SK-N-SH (cell line): ENCODE measurements around the gene MTMR11. TPM values are rescaled to one million over a fixed set of nuclear protein-coding genes. Genes with fewer than 3 reads are reported as not detected.
"Not testable (repeated sequence)": the region's sequence is repeated elsewhere in the genome, so short reads cannot be mapped to it uniquely, and the experiment has no call there.

Experiments
- CTCF ChIA-PET: fragments of 300-600, 350-600 bp; formaldehyde crosslinking; extraction: SDS; loops from one replicate; lab custom pipeline; 2021; lab: Yijun Ruan, JAX
- POLR2A ChIA-PET: fragments of 350-600 bp; sonication (Branson Sonifier 250); formaldehyde crosslinking; extraction: SDS; loops from one replicate; lab custom pipeline; 2020; ENCODE audit warnings: antibody characterized with exemption, inconsistent platforms; lab: Yijun Ruan, JAX
- DNase-seq: peaks from one replicate; pipeline ENCODE4 v3.0.0; 2012
- H2AFZ ChIP-seq: fragments of 200-600 bp; sonication (generic); 2 replicates; pipeline ENCODE4 v1.8.1; 2016; ENCODE audit warnings: antibody characterized with exemption, mild to moderate bottlenecking, low read depth
- H3F3A ChIP-seq: fragments of 200-600 bp; sonication (generic); replicated peaks from 2 replicates; pipeline ENCODE3; 2016; ENCODE audit warnings: antibody characterized with exemption, mild to moderate bottlenecking; ENCODE audit not compliant: insufficient read depth
- H3K27ac ChIP-seq, 2 experiments: fragments of 200-500 bp in 1 of 2; fragments of 200-600 bp in 1 of 2; sonication (Bioruptor generic) in 1 of 2; sonication (generic), shearing (Covaris generic) in 1 of 2; 2 replicates each; pipeline versions ENCODE4 v1.5.1 to v1.6.1; 2014 to 2016; ENCODE audit warnings: low read depth in 2 of 2, inconsistent platforms in 1 of 2, low read length in 1 of 2, mild to moderate bottlenecking in 1 of 2, mixed read lengths in 1 of 2
- H3K27me3 ChIP-seq: fragments of 200-600 bp; sonication (generic), shearing (Covaris generic); 2 replicates; pipeline ENCODE4 v1.6.1; 2016; ENCODE audit warnings: mixed run types; ENCODE audit not compliant: insufficient read depth
- H3K36me3 ChIP-seq, 2 experiments: fragments of 200-500 bp in 1 of 2; fragments of 200-600 bp in 1 of 2; sonication (Bioruptor generic) in 1 of 2; sonication (generic) in 1 of 2; replicated peaks in 1 of 2; 2 replicates each; pipeline versions ENCODE3 to v1.5.1; 2014 to 2016; ENCODE audit warnings: low read length in 1 of 2, mild to moderate bottlenecking in 1 of 2; ENCODE audit not compliant: insufficient read depth in 2 of 2, control insufficient read depth in 1 of 2
- H3K4me1 ChIP-seq, 2 experiments: fragments of 200-500 bp in 1 of 2; fragments of 200-600 bp in 1 of 2; sonication (Bioruptor generic) in 1 of 2; sonication (generic), shearing (Covaris generic) in 1 of 2; 2 replicates each; pipeline versions ENCODE4 v1.5.1 to v1.6.1; 2014 to 2016; ENCODE audit warnings: low read depth in 1 of 2, low read length in 1 of 2, mixed run types in 1 of 2; ENCODE audit not compliant: insufficient read depth in 2 of 2, control insufficient read depth in 1 of 2
- H3K4me2 ChIP-seq: fragments of 200-600 bp; sonication (generic), shearing (Covaris generic); 2 replicates; pipeline ENCODE4 v1.6.1; 2017; ENCODE audit warnings: mixed run types
- H3K4me3 ChIP-seq, 2 experiments: fragments of 200-500 bp in 1 of 2; fragments of 200-600 bp in 1 of 2; sonication (Bioruptor generic) in 1 of 2; sonication (generic), shearing (Covaris generic) in 1 of 2; 2 replicates each; pipeline versions ENCODE4 v1.5.1 to v1.8.1; 2014 to 2016; ENCODE audit warnings: low read depth in 2 of 2, inconsistent platforms in 1 of 2, low read length in 1 of 2, mild to moderate bottlenecking in 1 of 2, mixed read lengths in 1 of 2, moderate library complexity in 1 of 2
- H3K79me2 ChIP-seq: fragments of 200-600 bp; sonication (generic); 2 replicates; pipeline ENCODE4 v1.8.1; 2017; ENCODE audit warnings: mild to moderate bottlenecking; ENCODE audit not compliant: insufficient read depth
- H3K9ac ChIP-seq: fragments of 200-600 bp; sonication (generic); 2 replicates; pipeline ENCODE4 v1.6.1; 2017; ENCODE audit warnings: mixed run types
- H3K9me2 ChIP-seq: fragments of 200-600 bp; sonication (generic); 2 replicates; pipeline ENCODE4 v1.6.1; 2017; ENCODE audit warnings: mixed run types
- H3K9me3 ChIP-seq: fragments of 200-600 bp; sonication (generic); 2 replicates; pipeline ENCODE4 v1.6.1; 2017; ENCODE audit warnings: mixed run types, mild to moderate bottlenecking, moderate library complexity
- H4K20me1 ChIP-seq: fragments of 200-600 bp; sonication (generic); 2 replicates; pipeline ENCODE4 v1.6.1; 2017; ENCODE audit warnings: mild to moderate bottlenecking, mixed run types; ENCODE audit not compliant: insufficient read depth
- FOSL2 ChIP-seq: IDR thresholded peaks from 2 replicates; pipeline ENCODE4 v1.4.0; 2012; ENCODE audit warnings: low read depth, mild to moderate bottlenecking, moderate library complexity, borderline replicate concordance
- FOXM1 ChIP-seq: IDR thresholded peaks from 2 replicates; pipeline ENCODE4 v1.4.0; 2012; ENCODE audit warnings: low read depth, mild to moderate bottlenecking
- GATA2 ChIP-seq: sonication (generic); formaldehyde crosslinking; IDR thresholded peaks from 2 replicates; pipeline ENCODE4 v1.5.0; 2020; ENCODE audit warnings: mild to moderate bottlenecking, missing genetic modification reagents
- JUND ChIP-seq: IDR thresholded peaks from 2 replicates; pipeline ENCODE4 v1.4.0; 2012
- MXI1 ChIP-seq: IDR thresholded peaks from 2 replicates; pipeline ENCODE4 v1.6.1; 2012; ENCODE audit warnings: mild to moderate bottlenecking, low read depth, low read length, improper control_type of control experiment
- NRF1 ChIP-seq: IDR thresholded peaks from 2 replicates; pipeline ENCODE4 v1.6.1; 2012; ENCODE audit warnings: low read depth, mild to moderate bottlenecking, low read length
- POLR2AphosphoS5 ChIP-seq: IDR thresholded peaks from 2 replicates; pipeline ENCODE4 v1.6.1; 2012; ENCODE audit warnings: low read depth, low read length
- RAD21 ChIP-seq: IDR thresholded peaks from 2 replicates; pipeline ENCODE4 v1.6.1; 2012; ENCODE audit warnings: mild to moderate bottlenecking, low read length
- RCOR1 ChIP-seq: fragments of 150-350 bp; IDR thresholded peaks from 2 replicates; pipeline ENCODE4 v1.6.1; 2017; ENCODE audit warnings: antibody characterized with exemption, low read length
- RFX5 ChIP-seq: IDR thresholded peaks from 2 replicates; pipeline ENCODE4 v1.6.1; 2012; ENCODE audit warnings: mild to moderate bottlenecking, improper control_type of control experiment, low read length
- RXRA ChIP-seq: IDR thresholded peaks from 2 replicates; pipeline ENCODE4 v1.4.0; 2012; ENCODE audit warnings: low read depth, mild to moderate bottlenecking, borderline replicate concordance
- SIN3A ChIP-seq: IDR thresholded peaks from 2 replicates; pipeline ENCODE4 v1.6.1; 2012; ENCODE audit warnings: low read depth, mild to moderate bottlenecking, low read length, moderate library complexity, borderline replicate concordance
- TAF1 ChIP-seq: IDR thresholded peaks from 2 replicates; pipeline ENCODE4 v1.6.1; 2012; ENCODE audit warnings: low read depth, mild to moderate bottlenecking, low read length, moderate library complexity, borderline replicate concordance
- TCF12 ChIP-seq: IDR thresholded peaks from 2 replicates; pipeline ENCODE4 v1.4.0; 2012
- TEAD4 ChIP-seq: IDR thresholded peaks from 2 replicates; pipeline ENCODE4 v1.4.0; 2012; ENCODE audit warnings: mild to moderate bottlenecking, borderline replicate concordance; ENCODE audit not compliant: insufficient read depth
- WGBS: methylation state at CpG from one replicate; pipeline ENCODE4 v1.1.6; 2017; ENCODE audit warnings: low lambda C conversion rate; 5-methylcytosine and 5-hydroxymethylcytosine counted together
- polyA plus RNA-seq, 3 experiments: library from polyadenylated mRNA; depleted of rRNA; stranded (reverse); fragments of >200 nt; gene quantifications; 2 replicates each; pipeline ENCODE4 v1.2.3, GENCODE V29; 2012
- TF ChIP-seq, protein P1 (sequence below): IDR thresholded peaks from 2 replicates; pipeline ENCODE4; 2012
- TF ChIP-seq, protein P2 (sequence below): IDR thresholded peaks from 2 replicates; pipeline ENCODE4 v1.4.0; 2012; ENCODE audit warnings: low read depth, borderline replicate concordance
- TF ChIP-seq, protein P3 (sequence below): fragments of 200-600 bp; sonication (generic); IDR thresholded peaks from 2 replicates; pipeline ENCODE4 v1.6.1; 2017; ENCODE audit warnings: antibody characterized with exemption, mild to moderate bottlenecking, moderate library complexity
- TF ChIP-seq, protein P4 (sequence below): fragments of 150-350 bp; IDR thresholded peaks from 2 replicates; pipeline ENCODE4 v1.6.1; 2017; ENCODE audit warnings: antibody characterized with exemption, low read length, low read depth, borderline replicate concordance

Gene MTMR11
- polyA plus RNA-seq, 1 of the 3 experiments (the other 2 are of a cell fraction) = 9.4 TPM

DNA sequence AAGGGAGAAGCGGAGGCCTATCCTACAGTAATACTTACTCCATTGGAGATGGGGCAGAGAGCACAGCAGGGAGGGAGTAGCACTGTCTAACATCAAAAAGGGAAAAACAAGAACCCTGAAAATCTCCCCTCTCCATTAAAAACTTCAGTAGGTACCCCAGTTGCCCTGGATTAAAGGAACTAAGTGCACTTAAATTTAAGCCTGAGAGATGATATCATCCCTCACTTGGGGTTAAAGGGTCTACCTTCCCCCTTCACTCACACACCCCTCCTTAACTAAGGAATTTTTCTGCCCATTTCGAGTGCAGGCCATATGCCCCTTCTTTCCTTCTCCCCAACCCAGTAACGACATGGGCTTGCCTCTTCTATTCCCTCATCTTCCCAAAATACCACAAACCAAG, 3.7 kb upstream of the MTMR11 start (continued):
- TF ChIP-seq, protein P1, sequence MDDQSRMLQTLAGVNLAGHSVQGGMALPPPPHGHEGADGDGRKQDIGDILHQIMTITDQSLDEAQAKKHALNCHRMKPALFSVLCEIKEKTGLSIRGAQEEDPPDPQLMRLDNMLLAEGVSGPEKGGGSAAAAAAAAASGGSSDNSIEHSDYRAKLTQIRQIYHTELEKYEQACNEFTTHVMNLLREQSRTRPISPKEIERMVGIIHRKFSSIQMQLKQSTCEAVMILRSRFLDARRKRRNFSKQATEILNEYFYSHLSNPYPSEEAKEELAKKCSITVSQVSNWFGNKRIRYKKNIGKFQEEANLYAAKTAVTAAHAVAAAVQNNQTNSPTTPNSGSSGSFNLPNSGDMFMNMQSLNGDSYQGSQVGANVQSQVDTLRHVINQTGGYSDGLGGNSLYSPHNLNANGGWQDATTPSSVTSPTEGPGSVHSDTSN = no peak
- TF ChIP-seq RAD21 (no peak), GATA2 (CRISPR knock-in tag) (no peak), JUND (no peak), RCOR1 (no peak), MXI1 (no peak), TCF12 (no peak), TEAD4 (no peak)
- TF ChIP-seq, protein P2, sequence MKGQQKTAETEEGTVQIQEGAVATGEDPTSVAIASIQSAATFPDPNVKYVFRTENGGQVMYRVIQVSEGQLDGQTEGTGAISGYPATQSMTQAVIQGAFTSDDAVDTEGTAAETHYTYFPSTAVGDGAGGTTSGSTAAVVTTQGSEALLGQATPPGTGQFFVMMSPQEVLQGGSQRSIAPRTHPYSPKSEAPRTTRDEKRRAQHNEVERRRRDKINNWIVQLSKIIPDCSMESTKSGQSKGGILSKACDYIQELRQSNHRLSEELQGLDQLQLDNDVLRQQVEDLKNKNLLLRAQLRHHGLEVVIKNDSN = no peak

DNA sequence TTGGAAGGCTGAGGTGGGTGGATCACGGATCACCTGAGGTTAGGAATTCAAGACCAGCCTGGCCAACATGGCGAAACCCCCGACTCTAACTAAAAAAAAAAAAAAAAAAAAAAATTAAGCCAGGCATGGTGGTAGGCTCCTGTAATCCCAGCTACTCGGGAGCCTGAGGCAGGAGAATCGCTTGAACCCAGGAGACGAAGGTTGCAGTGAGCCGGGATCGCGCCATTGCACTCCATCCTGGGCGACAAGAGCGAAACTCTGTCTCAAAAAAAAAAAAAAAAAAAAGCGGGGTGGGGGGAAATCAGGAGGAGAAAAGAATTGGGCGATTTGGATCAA, 2.0 kb upstream of the MTMR11 start:
- Histone ChIP-seq H3K9ac (peak overlapping the region; percentile 39; the same call in 1 of the 2 replicates), H3K4me3 (peak overlapping the region; percentile 38 to 39), H3K4me2 (peak overlapping the region; percentile 66), H3F3A (peaks cover 47% of the 10 kb centered on the region), H3K27ac (peak overlapping the region; percentile 83 to 98), H3K4me1 (peaks cover 22 to 29% of the 10 kb centered on the region in 2 experiments), H2AFZ (peak overlapping the region; percentile 74)
- not testable (repeated sequence) for H3K27me3 ChIP-seq, H4K20me1 ChIP-seq, H3K9me2 ChIP-seq, H3K9me3 ChIP-seq, H3K36me3 ChIP-seq, H3K79me2 ChIP-seq, DNase-seq
- WGBS = 9% methylated on average over 13 of the region's 13 CpGs
- POLR2A ChIA-PET = interaction anchor here (0.9 to 3.4 kb wide), 5 partner anchors 11 to 214 kb away, joined by 3 to 30 read pairs (median 3); partner anchors contain the start of gene BOLA1
- CTCF ChIA-PET = interaction anchor here (0.7 to 2.9 kb wide), 2 partner anchors 51 to 230 kb away, joined by 4 to 10 read pairs; a partner anchor contains a TSS

GRCh38 chr1:149937759-149938158, 1.1 kb upstream of the MTMR11 start:
- Histone ChIP-seq H3K27me3 (no peaks in the 10 kb centered on the region), H3K4me2 (peak overlapping the region; percentile 64), H4K20me1 (no peaks in the 10 kb centered on the region), H3F3A (peaks cover 47% of the 10 kb centered on the region), H2AFZ (no peak overlapping the region), H3K79me2 (no peaks in the 10 kb centered on the region), H3K9me2 (no peaks in the 10 kb centered on the region), H3K4me3 (no peak overlapping the region), H3K9me3 (no peaks in the 10 kb centered on the region), H3K27ac (peak overlapping the region; percentile 73 to 83), H3K9ac (no peak overlapping the region), H3K4me1 (peaks cover 22 to 29% of the 10 kb centered on the region in 2 experiments), H3K36me3 (peaks cover 3 to 5% of the 10 kb centered on the region in 2 experiments)
- DNase-seq = no peak
- ChIA-PET POLR2A (interaction anchor here (1.3 to 3.4 kb wide), 2 partner anchors 10 to 50 kb away, joined by 4 to 30 read pairs; a partner anchor contains a TSS), CTCF (interaction anchor here (0.8 to 2.9 kb wide), 4 partner anchors 10 to 231 kb away, joined by 3 to 10 read pairs (median 4); partner anchors contain the start of gene SF3B4)
- no peak for TF ChIP-seq NRF1
- TF ChIP-seq RXRA = no peak
- TF ChIP-seq, protein P3, sequence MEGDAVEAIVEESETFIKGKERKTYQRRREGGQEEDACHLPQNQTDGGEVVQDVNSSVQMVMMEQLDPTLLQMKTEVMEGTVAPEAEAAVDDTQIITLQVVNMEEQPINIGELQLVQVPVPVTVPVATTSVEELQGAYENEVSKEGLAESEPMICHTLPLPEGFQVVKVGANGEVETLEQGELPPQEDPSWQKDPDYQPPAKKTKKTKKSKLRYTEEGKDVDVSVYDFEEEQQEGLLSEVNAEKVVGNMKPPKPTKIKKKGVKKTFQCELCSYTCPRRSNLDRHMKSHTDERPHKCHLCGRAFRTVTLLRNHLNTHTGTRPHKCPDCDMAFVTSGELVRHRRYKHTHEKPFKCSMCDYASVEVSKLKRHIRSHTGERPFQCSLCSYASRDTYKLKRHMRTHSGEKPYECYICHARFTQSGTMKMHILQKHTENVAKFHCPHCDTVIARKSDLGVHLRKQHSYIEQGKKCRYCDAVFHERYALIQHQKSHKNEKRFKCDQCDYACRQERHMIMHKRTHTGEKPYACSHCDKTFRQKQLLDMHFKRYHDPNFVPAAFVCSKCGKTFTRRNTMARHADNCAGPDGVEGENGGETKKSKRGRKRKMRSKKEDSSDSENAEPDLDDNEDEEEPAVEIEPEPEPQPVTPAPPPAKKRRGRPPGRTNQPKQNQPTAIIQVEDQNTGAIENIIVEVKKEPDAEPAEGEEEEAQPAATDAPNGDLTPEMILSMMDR = no peak
- TF ChIP-seq TEAD4 = no peak
- no peak for TF ChIP-seq SIN3A
- TF ChIP-seq FOXM1 = no peak
- no peak for TF ChIP-seq FOSL2
- no peak for TF ChIP-seq POLR2AphosphoS5
- no peak for TF ChIP-seq RFX5
- TF ChIP-seq, protein P4, sequence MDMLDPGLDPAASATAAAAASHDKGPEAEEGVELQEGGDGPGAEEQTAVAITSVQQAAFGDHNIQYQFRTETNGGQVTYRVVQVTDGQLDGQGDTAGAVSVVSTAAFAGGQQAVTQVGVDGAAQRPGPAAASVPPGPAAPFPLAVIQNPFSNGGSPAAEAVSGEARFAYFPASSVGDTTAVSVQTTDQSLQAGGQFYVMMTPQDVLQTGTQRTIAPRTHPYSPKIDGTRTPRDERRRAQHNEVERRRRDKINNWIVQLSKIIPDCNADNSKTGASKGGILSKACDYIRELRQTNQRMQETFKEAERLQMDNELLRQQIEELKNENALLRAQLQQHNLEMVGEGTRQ = no peak
- TF ChIP-seq TAF1 = no peak
